NCI-H2171 (cell line): ENCODE data around the gene NMRK1.

Source experiments
- DNase-seq: peaks from one replicate; lab custom pipeline; 2025; lab: John Stamatoyannopoulos, UW

The NMRK1 gene

GRCh38 chr9:75061169-75061568, 26.8 kb downstream of the NMRK1 start:
- no peak for DNase-seq

GRCh38 chr9:75054368-75055001, 33.5 kb downstream of the NMRK1 start:
- no peak for DNase-seq

- no peak for DNase-seq
Measured at GRCh38 chr9:75053869-75054268, 34.1 kb downstream of the NMRK1 start.

- no peak for DNase-seq
Measured at GRCh38 chr9:75051285-75051684, 36.7 kb downstream of the NMRK1 start.

DNA sequence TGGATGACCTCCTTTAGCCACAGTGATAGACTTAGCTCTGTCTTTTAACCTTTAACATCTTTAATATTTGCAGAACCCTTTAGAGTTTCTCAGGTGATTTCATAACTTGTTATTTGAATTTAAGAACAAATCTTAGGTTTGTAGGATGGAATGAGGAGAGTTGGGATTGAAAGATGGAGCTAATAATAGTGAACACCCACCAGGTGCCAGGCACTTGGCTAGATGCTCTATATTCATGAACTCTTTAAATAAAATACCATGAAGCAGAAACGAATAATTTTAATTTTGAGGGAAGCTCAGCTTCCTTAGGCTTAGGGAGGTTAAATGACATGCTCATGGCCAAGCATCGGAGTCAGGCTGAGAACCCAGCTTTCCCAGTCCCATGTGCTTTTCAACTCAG, 40.4 kb downstream of the NMRK1 start:
- no peak for DNase-seq

- DNase-seq = peak; percentile 81
Measured at GRCh38 chr9:75046725-75047345, 41.1 kb downstream of the NMRK1 start.

DNA sequence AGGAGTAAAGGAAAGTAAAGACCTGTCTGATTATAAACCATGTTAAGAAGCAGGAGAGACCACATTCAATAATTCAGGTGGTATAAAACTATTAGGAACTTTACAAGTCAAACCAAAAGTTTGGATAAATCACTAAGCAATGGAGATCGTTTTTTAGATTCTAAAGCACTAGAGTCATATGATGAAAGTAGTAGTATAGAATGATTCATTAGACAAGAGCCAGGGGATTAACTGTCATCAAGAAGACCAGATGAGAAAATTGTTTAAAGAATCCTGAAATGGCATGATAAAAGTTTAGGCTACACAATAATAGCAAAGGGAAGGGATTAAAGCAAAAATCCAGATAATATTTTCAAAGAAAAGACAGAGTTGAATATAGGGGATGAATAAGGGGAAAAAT, 46.9 kb downstream of the NMRK1 start:
- DNase-seq = no peak

GRCh38 chr9:75039801-75040200, 48.2 kb downstream of the NMRK1 start:
- no peak for DNase-seq

DNA sequence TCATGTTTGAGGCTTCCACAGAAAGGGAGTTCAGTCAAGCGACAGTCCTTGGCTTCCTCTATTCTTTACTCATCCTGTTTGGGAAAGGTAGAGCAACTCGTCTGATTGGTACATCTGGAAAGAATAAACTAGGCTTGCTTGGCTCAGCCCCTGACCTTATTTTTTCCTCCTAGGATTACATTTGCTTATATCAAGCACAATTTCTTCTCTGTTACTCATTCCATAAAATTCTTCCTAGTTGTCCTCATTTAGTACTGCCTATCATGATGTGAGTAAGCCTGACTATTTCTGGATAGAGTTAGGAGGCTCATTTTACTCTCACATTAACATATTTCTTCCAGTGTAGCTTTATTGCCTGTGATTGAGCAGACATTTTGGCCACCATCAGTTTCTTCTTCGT, 48.9 kb downstream of the NMRK1 start:
- DNase-seq = no peak

DNA sequence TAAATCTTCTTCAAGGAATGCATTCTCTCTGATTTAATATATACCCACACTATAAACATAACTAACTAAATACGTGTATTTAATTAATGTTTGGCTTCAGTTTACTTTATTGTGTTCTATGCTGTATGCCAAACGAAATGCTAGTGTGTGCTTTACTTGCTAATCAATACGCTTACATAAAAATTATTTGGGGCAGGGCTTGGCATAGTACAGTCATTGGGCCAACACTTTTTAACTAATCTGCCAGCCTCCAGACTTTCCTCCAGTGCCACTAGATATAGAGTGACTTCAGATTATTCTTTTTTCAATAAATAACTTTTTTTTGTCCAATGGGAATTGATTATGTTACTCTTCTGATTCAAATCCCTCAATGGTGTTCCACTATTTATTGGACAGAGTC, 51.2 kb downstream of the NMRK1 start:
- no peak for DNase-seq

DNA sequence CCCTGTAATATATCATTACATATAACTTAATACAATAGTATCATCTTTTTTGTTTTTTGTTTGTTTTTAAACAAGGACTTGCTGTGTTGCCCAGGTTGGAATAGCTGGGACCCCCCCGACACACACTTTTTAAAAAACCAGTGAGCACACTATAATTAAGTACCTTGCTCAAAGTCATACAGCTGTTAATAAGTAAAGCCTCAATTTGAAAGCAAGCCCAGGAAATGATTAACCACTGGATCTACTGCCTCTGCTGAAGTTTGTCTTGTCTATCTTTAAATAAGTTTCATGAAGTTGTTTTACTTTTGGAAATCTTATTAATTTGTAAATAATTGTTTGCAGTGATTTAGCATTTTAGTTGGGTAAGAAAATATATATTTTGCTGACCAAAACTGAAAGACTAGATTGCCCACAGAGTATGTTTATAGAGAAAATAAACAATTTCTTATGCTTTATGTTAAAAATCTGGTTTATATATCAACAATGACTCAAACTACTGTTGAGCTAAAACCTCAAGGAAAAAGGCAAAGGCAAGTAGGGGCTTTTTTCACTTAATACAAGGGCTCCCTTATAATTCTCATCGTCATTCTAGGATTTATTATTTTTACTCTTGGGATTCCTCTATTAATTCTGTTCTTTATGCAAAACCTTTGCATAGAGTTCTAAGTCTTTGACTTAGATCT, 54.0 kb downstream of the NMRK1 start:
- DNase-seq = no peak

GRCh38 chr9:75027187-75028107, 60.5 kb downstream of the NMRK1 start:
- DNase-seq = peak; percentile 17

- no peak for DNase-seq
Measured at GRCh38 chr9:75023846-75024245, 64.1 kb downstream of the NMRK1 start.

GRCh38 chr9:75019654-75020053, 68.3 kb downstream of the NMRK1 start:
- DNase-seq = no peak

DNA sequence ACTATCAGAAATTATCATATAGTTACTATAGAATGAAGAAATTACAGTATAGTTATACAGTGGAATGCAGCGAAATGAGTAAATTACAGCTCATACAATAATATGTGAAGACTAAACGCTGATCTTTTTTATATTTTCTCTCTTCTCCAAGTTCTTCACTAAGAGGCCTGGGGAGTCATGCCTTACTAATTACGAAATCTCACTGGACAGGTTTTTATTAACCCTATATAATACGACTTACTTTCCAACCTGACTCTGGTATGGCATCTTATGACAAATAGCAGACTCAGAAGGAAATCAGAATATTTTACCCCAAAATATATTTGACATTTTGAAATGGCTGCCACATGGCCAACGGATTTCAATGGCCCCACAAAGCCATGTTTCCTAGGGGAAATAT, 68.9 kb downstream of the NMRK1 start:
- no peak for DNase-seq

DNA sequence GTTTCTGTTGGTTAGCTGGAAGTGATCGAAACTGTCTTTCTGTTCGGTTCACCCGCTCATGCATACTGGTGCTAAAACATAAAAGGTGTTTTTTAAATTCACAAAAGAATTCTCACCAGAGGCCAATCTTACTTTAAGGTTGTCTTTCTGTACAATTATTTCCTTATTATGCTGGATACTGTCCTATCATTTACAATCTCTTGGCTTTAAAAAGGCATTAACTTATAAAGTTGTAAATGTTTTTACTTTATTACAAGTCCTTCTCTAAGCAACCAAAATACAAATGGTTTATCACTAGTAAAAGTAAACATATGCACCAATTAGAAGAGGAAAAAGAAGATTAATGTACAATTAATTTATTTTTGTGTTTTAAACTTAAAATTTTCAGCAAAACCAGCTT, 70.6 kb downstream of the NMRK1 start:
- no peak for DNase-seq

DNA sequence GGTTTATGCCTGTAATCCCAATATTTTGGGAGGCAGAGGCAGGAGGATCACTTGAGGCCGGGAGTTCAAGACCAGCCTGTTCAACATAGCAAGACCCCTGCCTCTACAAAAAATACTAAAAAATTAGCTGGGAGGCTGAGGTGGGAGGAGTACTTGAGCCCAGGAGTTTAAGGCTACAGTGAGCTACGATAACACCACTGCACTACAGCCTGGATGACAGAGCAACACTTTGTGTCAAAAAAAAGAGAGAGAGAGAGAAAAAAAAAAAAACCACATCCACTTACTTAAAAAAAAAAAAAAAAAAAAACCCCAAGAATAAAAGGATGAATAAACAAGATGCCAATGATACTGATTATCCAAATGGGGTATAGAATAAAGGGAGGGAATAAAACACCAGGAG, 74.2 kb downstream of the NMRK1 start:
- DNase-seq = no peak
